SK-N-SH (cell line): ENCODE data around the gene GPR37L1. TPM values are rescaled to one million over a fixed set of nuclear protein-coding genes. Genes with fewer than 3 reads are reported as not detected.

Source experiments
- CTCF ChIA-PET: fragments of 300-600, 350-600 bp; formaldehyde crosslinking; extraction: SDS; loops from one replicate; lab custom pipeline; 2021; lab: Yijun Ruan, JAX
- POLR2A ChIA-PET: fragments of 350-600 bp; sonication (Branson Sonifier 250); formaldehyde crosslinking; extraction: SDS; loops from one replicate; lab custom pipeline; 2020; ENCODE audit warnings: antibody characterized with exemption, inconsistent platforms; lab: Yijun Ruan, JAX
- DNase-seq: peaks from one replicate; pipeline ENCODE4 v3.0.0; 2012
- H2AFZ ChIP-seq: fragments of 200-600 bp; sonication (generic); 2 replicates; pipeline ENCODE4 v1.8.1; 2016; ENCODE audit warnings: antibody characterized with exemption, mild to moderate bottlenecking, low read depth
- H3F3A ChIP-seq: fragments of 200-600 bp; sonication (generic); replicated peaks from 2 replicates; pipeline ENCODE3; 2016; ENCODE audit warnings: antibody characterized with exemption, mild to moderate bottlenecking; ENCODE audit not compliant: insufficient read depth
- H3K27ac ChIP-seq, 2 experiments: fragments of 200-500 bp in 1 of 2; fragments of 200-600 bp in 1 of 2; sonication (Bioruptor generic) in 1 of 2; sonication (generic), shearing (Covaris generic) in 1 of 2; 2 replicates each; pipeline versions ENCODE4 v1.5.1 to v1.6.1; 2014 to 2016; ENCODE audit warnings: low read depth in 2 of 2, inconsistent platforms in 1 of 2, low read length in 1 of 2, mild to moderate bottlenecking in 1 of 2, mixed read lengths in 1 of 2
- H3K27me3 ChIP-seq: fragments of 200-600 bp; sonication (generic), shearing (Covaris generic); 2 replicates; pipeline ENCODE4 v1.6.1; 2016; ENCODE audit warnings: mixed run types; ENCODE audit not compliant: insufficient read depth
- H3K36me3 ChIP-seq, 2 experiments: fragments of 200-500 bp in 1 of 2; fragments of 200-600 bp in 1 of 2; sonication (Bioruptor generic) in 1 of 2; sonication (generic) in 1 of 2; replicated peaks in 1 of 2; 2 replicates each; pipeline versions ENCODE3 to v1.5.1; 2014 to 2016; ENCODE audit warnings: low read length in 1 of 2, mild to moderate bottlenecking in 1 of 2; ENCODE audit not compliant: insufficient read depth in 2 of 2, control insufficient read depth in 1 of 2
- H3K4me1 ChIP-seq, 2 experiments: fragments of 200-500 bp in 1 of 2; fragments of 200-600 bp in 1 of 2; sonication (Bioruptor generic) in 1 of 2; sonication (generic), shearing (Covaris generic) in 1 of 2; 2 replicates each; pipeline versions ENCODE4 v1.5.1 to v1.6.1; 2014 to 2016; ENCODE audit warnings: low read depth in 1 of 2, low read length in 1 of 2, mixed run types in 1 of 2; ENCODE audit not compliant: insufficient read depth in 2 of 2, control insufficient read depth in 1 of 2
- H3K4me2 ChIP-seq: fragments of 200-600 bp; sonication (generic), shearing (Covaris generic); 2 replicates; pipeline ENCODE4 v1.6.1; 2017; ENCODE audit warnings: mixed run types
- H3K4me3 ChIP-seq, 2 experiments: fragments of 200-500 bp in 1 of 2; fragments of 200-600 bp in 1 of 2; sonication (Bioruptor generic) in 1 of 2; sonication (generic), shearing (Covaris generic) in 1 of 2; 2 replicates each; pipeline versions ENCODE4 v1.5.1 to v1.8.1; 2014 to 2016; ENCODE audit warnings: low read depth in 2 of 2, inconsistent platforms in 1 of 2, low read length in 1 of 2, mild to moderate bottlenecking in 1 of 2, mixed read lengths in 1 of 2, moderate library complexity in 1 of 2
- H3K79me2 ChIP-seq: fragments of 200-600 bp; sonication (generic); 2 replicates; pipeline ENCODE4 v1.8.1; 2017; ENCODE audit warnings: mild to moderate bottlenecking; ENCODE audit not compliant: insufficient read depth
- H3K9ac ChIP-seq: fragments of 200-600 bp; sonication (generic); 2 replicates; pipeline ENCODE4 v1.6.1; 2017; ENCODE audit warnings: mixed run types
- H3K9me2 ChIP-seq: fragments of 200-600 bp; sonication (generic); 2 replicates; pipeline ENCODE4 v1.6.1; 2017; ENCODE audit warnings: mixed run types
- H3K9me3 ChIP-seq: fragments of 200-600 bp; sonication (generic); 2 replicates; pipeline ENCODE4 v1.6.1; 2017; ENCODE audit warnings: mixed run types, mild to moderate bottlenecking, moderate library complexity
- H4K20me1 ChIP-seq: fragments of 200-600 bp; sonication (generic); 2 replicates; pipeline ENCODE4 v1.6.1; 2017; ENCODE audit warnings: mild to moderate bottlenecking, mixed run types; ENCODE audit not compliant: insufficient read depth
- EP300 ChIP-seq, 2 experiments: IDR thresholded peaks; 2 replicates each; pipeline versions ENCODE4 v1.4.0 to v1.6.1; 2012; ENCODE audit warnings: borderline replicate concordance in 1 of 2, low read depth in 1 of 2, low read length in 1 of 2
- FOSL2 ChIP-seq: IDR thresholded peaks from 2 replicates; pipeline ENCODE4 v1.4.0; 2012; ENCODE audit warnings: low read depth, mild to moderate bottlenecking, moderate library complexity, borderline replicate concordance
- MEF2A ChIP-seq: IDR thresholded peaks from 2 replicates; pipeline ENCODE4 v1.4.0; 2012; ENCODE audit warnings: low read depth, borderline replicate concordance
- NFIC ChIP-seq: IDR thresholded peaks from 2 replicates; pipeline ENCODE4 v1.4.0; 2012; ENCODE audit warnings: borderline replicate concordance
- TAF1 ChIP-seq: IDR thresholded peaks from 2 replicates; pipeline ENCODE4 v1.6.1; 2012; ENCODE audit warnings: low read depth, mild to moderate bottlenecking, low read length, moderate library complexity, borderline replicate concordance
- TCF12 ChIP-seq: IDR thresholded peaks from 2 replicates; pipeline ENCODE4 v1.4.0; 2012
- WGBS: methylation state at CpG from one replicate; pipeline ENCODE4 v1.1.6; 2017; ENCODE audit warnings: low lambda C conversion rate; 5-methylcytosine and 5-hydroxymethylcytosine counted together
- polyA plus RNA-seq, 3 experiments: library from polyadenylated mRNA; depleted of rRNA; stranded (reverse); fragments of >200 nt; gene quantifications; 2 replicates each; pipeline ENCODE4 v1.2.3, GENCODE V29; 2012
- TF ChIP-seq, protein P1 (sequence below): fragments of 200-600 bp; sonication (generic); IDR thresholded peaks from 2 replicates; pipeline ENCODE4 v1.6.1; 2017; ENCODE audit warnings: antibody characterized with exemption, mild to moderate bottlenecking, moderate library complexity
- TF ChIP-seq, protein P2 (sequence below): fragments of 150-350 bp; IDR thresholded peaks from 2 replicates; pipeline ENCODE4 v1.6.1; 2016; ENCODE audit warnings: mild to moderate bottlenecking, low read depth, low read length

The GPR37L1 gene
- polyA plus RNA-seq, 1 of the 3 experiments (the other 2 are of a cell fraction) = not detected

GRCh38 chr1:202156590-202156989, 33.9 kb downstream of the GPR37L1 start (continued):
- TF ChIP-seq, protein P1, sequence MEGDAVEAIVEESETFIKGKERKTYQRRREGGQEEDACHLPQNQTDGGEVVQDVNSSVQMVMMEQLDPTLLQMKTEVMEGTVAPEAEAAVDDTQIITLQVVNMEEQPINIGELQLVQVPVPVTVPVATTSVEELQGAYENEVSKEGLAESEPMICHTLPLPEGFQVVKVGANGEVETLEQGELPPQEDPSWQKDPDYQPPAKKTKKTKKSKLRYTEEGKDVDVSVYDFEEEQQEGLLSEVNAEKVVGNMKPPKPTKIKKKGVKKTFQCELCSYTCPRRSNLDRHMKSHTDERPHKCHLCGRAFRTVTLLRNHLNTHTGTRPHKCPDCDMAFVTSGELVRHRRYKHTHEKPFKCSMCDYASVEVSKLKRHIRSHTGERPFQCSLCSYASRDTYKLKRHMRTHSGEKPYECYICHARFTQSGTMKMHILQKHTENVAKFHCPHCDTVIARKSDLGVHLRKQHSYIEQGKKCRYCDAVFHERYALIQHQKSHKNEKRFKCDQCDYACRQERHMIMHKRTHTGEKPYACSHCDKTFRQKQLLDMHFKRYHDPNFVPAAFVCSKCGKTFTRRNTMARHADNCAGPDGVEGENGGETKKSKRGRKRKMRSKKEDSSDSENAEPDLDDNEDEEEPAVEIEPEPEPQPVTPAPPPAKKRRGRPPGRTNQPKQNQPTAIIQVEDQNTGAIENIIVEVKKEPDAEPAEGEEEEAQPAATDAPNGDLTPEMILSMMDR = no peak
- TF ChIP-seq EP300 (IDR thresholded peaks at IDR 0.05; ENCODE audit: borderline replicate concordance in 1 of 2, low read depth in 1 of 2, low read length in 1 of 2) = no peak

DNA sequence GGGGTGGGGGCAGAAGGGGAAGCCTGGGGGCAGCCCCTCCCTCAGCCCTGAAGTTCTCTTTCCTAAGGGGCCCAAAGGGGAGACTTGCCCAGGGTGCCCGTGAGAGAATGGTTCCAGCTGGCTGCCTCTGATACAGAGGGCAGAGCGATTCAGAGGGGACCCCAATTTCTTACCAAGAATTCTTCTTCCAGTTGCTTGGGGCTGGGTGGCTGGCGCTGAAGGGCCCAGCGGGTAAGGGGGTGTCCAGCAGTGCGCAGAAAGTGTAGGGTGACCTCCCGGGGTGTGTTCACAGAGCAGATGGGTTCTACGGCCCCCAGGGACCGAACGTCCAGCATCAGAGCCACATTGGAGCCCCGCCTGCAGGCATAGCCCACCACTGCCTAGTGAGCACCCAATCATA, 35.2 kb downstream of the GPR37L1 start:
- WGBS = 88% methylated on average over 10 of the region's 10 CpGs
- no peak for TF ChIP-seq FOSL2
- no peak for TF ChIP-seq TCF12
- no peak for TF ChIP-seq MEF2A

DNA sequence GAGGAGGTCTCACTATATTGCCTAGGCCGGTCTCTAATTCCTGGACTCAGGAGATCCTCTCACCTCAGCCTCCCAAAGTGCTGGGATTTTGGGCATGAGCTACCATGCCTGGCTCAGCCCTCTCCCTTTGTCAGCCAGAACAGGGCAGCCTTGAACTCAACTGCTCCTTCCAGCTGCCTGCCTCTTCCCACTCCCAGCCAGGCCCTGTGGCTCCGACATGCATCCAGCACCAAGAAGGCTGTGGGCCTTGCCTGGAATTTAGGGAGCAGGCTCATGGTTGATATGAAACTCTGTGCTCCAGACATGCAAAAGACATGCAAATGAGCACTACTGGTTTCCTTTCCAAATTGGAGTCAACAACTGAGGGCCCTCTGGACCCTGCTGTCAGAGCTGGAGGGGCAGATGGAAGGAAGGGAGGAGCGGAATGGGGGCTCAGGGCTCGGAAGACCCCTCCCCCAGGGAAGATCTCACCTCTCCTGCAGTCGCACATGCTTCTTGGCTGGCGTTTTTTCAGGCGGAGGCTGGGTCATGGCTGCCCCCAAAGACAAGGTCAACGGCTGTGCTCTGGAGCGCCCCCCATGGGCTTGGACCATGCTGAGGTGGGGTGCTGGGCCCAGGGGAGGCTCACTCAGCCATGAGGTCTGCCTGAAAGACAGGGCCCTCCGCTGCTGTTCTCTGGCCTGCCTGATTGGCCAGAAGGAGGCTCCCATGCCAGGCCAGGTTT, 36.3 kb downstream of the GPR37L1 start:
- Histone ChIP-seq H2AFZ (no peak overlapping the region), H3K4me1 (peaks cover 9 to 43% of the 10 kb centered on the region in 2 experiments; a peak in 1 of 4 replicates)
- CTCF ChIA-PET = interaction anchor here (0.7 to 1.6 kb wide), 2 partner anchors 30 to 159 kb away, joined by 3 to 7 read pairs; no protein-coding TSS in a partner anchor

More for the DNA sequence above, 35.2 kb downstream of the GPR37L1 start:
- no peak overlapping the region for H3K4me2 ChIP-seq
- ChIA-PET CTCF (no interaction called here), POLR2A (no interaction called here)
- H3K9me3 ChIP-seq = no peaks in the 10 kb centered on the region
- H3F3A ChIP-seq = peaks cover 7% of the 10 kb centered on the region
- H3K9me2 ChIP-seq = no peaks in the 10 kb centered on the region
- no peak overlapping the region for H3K4me3 ChIP-seq
- H3K27me3 ChIP-seq = no peaks in the 10 kb centered on the region
- H4K20me1 ChIP-seq = no peaks in the 10 kb centered on the region
- H3K9ac ChIP-seq = no peak overlapping the region
- no peaks in the 10 kb centered on the region for H3K36me3 ChIP-seq
- H2AFZ ChIP-seq = no peak overlapping the region
- no peak for DNase-seq
- peaks cover 9 to 36% of the 10 kb centered on the region in 2 experiments; a peak in 1 of 4 replicates for H3K4me1 ChIP-seq
- no peaks in the 10 kb centered on the region for H3K79me2 ChIP-seq
- H3K27ac ChIP-seq = no peak overlapping the region

More for the DNA sequence above, 36.3 kb downstream of the GPR37L1 start:
- POLR2A ChIA-PET = no interaction called here
- H3K9me2 ChIP-seq = no peaks in the 10 kb centered on the region
- H3K27me3 ChIP-seq = no peaks in the 10 kb centered on the region
- 88% methylated on average over 8 of the region's 10 CpGs for WGBS
- no peak overlapping the region for H3K4me3 ChIP-seq
- no peak overlapping the region for H3K4me2 ChIP-seq
- H3K27ac ChIP-seq = no peak overlapping the region
- H3K79me2 ChIP-seq = no peaks in the 10 kb centered on the region
- no peaks in the 10 kb centered on the region for H4K20me1 ChIP-seq
- DNase-seq = no peak
- no peak overlapping the region for H3K9ac ChIP-seq
- TF ChIP-seq, protein P2, sequence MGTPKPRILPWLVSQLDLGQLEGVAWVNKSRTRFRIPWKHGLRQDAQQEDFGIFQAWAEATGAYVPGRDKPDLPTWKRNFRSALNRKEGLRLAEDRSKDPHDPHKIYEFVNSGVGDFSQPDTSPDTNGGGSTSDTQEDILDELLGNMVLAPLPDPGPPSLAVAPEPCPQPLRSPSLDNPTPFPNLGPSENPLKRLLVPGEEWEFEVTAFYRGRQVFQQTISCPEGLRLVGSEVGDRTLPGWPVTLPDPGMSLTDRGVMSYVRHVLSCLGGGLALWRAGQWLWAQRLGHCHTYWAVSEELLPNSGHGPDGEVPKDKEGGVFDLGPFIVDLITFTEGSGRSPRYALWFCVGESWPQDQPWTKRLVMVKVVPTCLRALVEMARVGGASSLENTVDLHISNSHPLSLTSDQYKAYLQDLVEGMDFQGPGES = no peak
- no peak for TF ChIP-seq TAF1
- TF ChIP-seq NFIC = no peak
- H3K36me3 ChIP-seq = no peaks in the 10 kb centered on the region
- H3K9me3 ChIP-seq = no peaks in the 10 kb centered on the region
- peaks cover 7% of the 10 kb centered on the region for H3F3A ChIP-seq
